Psoas muscle (tissue), 8 donors: ENCODE results near the gene ARHGAP15. TPM values are rescaled to one million over a fixed set of nuclear protein-coding genes. Genes with fewer than 3 reads are reported as not detected.

Source experiments
- ATAC-seq, 4 donors: fragments of 200-7000 bp; cut with Tn5 transposase; one replicate each; pipeline ENCODE4 v1.9.1; 2020; ENCODE audit warnings: moderate library complexity in 3 of 4, mild to moderate bottlenecking in 2 of 4
- DNase-seq, 2 donors: peaks; one replicate each; pipeline ENCODE4 v3.0.0-alpha.2; 2020
- H3K27ac ChIP-seq: fragments of 200-600 bp; one replicate; pipeline ENCODE4 v1.8.0; 2022
- H3K27me3 ChIP-seq, 3 donors: fragments of 200-600 bp in 1 of 3; one replicate each; pipeline versions ENCODE4 v1.6.1 to v1.8.0; 2013 to 2022; ENCODE audit warnings: low read length in 2 of 3, mild to moderate bottlenecking in 2 of 3, moderate library complexity in 1 of 3; ENCODE audit not compliant: insufficient read depth in 3 of 3
- H3K36me3 ChIP-seq, 2 donors: fragments of 200-600 bp in 1 of 2; one replicate each; pipeline versions ENCODE4 v1.6.1 to v1.8.0; 2013 to 2022; ENCODE audit warnings: low read depth in 1 of 2, mild to moderate bottlenecking in 1 of 2, moderate library complexity in 1 of 2; ENCODE audit not compliant: insufficient read depth in 1 of 2
- H3K4me1 ChIP-seq: fragments of 200-600 bp; one replicate; pipeline ENCODE4 v1.8.0; 2022
- H3K4me3 ChIP-seq: fragments of 200-600 bp; one replicate; pipeline ENCODE4 v1.8.0; 2022; ENCODE audit warnings: mild to moderate bottlenecking
- H3K9me3 ChIP-seq: fragments of 200-600 bp; one replicate; pipeline ENCODE4 v1.8.0; 2022
- CTCF ChIP-seq: fragments of 200-600 bp; IDR thresholded peaks from one replicate; pipeline ENCODE4 v1.8.0; 2022; ENCODE audit warnings: antibody characterized with exemption
- WGBS, 3 donors: extraction: QIAGEN DNeasy Blood & Tissue Kit; methylation state at CpG; one replicate each; pipeline versions ENCODE4 v1.1.6 to v1.1.7; 2013; 5-methylcytosine and 5-hydroxymethylcytosine counted together
- intact Hi-C, 2 donors: fragments of 100-400 bp; cut with DNase I; formaldehyde crosslinking; loops; one replicate each; pipeline versions ENCODE4 v1.11.0 to v1.14.2; 2022
- polyA plus RNA-seq, 3 donors: library from polyadenylated mRNA; stranded (reverse); fragments of 200-250 nt; gene quantifications; one replicate each; pipeline ENCODE4 v1.2.3, GENCODE V29; 2013
- total RNA-seq, 4 donors: library from RNA; stranded (reverse); fragmentation: NEBNext Ultra II Directional in 2 of 4; extraction: Animal tissue kit (Norgen Biotek cat#: 25700) in 2 of 4; gene quantifications; one replicate each; pipeline versions ENCODE4 v1.2.1 to v1.2.4, GENCODE V29; 2021 to 2023
- donor health status: healthy with polysubstance abuse.
- donor health status: DM: no; HTN: no; CAD: no; lungs with moderate emphysema.
- donor health status: Bipolar disorder and iron deficiency.
- donor health status: healthy.
- donor health status: DM: yes; HTN: yes; CAD: no.
- donor health status: DM: no; HTN: no; CAD: no.
- donor health status: DM: no; HTN: no; CAD: no.
- donor health status: DM: yes; HTN: yes; CAD: no.

ARHGAP15 gene
- total and polyA plus RNA-seq, 7 donors = 0.49 to 3.1 (median 0.95) TPM

GRCh38 chr2:143526498-143526897, 397.3 kb downstream of the ARHGAP15 start:
- Histone ChIP-seq H3K4me1 (no peaks in the 10 kb centered on the region), H3K9me3 (no peaks in the 10 kb centered on the region), H3K36me3 (no peaks in the 10 kb centered on the region), H3K27ac (no peak overlapping the region), H3K4me3 (no peak overlapping the region), H3K27me3 (no peaks in the 10 kb centered on the region)
- ATAC-seq (no peak), DNase-seq (no peak)
- intact Hi-C loops = no loop called here
- no peak for TF ChIP-seq CTCF

- intact Hi-C loops = no loop called here
- Histone ChIP-seq H3K9me3 (no peaks in the 10 kb centered on the region), H3K27me3 (no peaks in the 10 kb centered on the region), H3K36me3 (no peaks in the 10 kb centered on the region), H3K4me3 (no peak overlapping the region), H3K27ac (no peak overlapping the region), H3K4me1 (no peaks in the 10 kb centered on the region)
- WGBS, 3 donors = 95 to 100% (median 96%) methylated on average over 1 of the region's 1 CpG
- DNase-seq (no peak), ATAC-seq (no peak)
- no peak for TF ChIP-seq CTCF
Measured at GRCh38 chr2:143528021-143528420, 398.8 kb downstream of the ARHGAP15 start.

- no peak for ATAC-seq
Measured at GRCh38 chr2:143529118-143529720, 400.0 kb downstream of the ARHGAP15 start.

DNA sequence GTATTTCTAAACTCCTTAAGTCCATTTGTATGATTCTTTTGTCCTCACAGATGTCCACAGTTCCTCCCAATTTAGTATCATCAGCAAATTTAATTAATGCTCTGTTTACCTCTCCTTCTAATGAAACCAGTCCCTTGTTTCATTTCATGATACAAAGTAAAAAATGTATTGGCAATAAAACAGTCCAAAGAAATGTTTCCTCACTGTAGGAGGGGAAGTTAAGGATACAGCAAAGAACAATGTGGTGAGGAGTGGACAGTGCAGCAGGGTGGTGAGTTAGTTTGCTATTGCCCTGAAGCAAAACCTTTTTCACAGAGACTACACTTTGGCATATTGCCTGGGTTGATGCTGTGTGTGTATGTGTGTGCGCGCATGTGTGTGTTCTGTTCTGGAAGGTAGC, 401.5 kb downstream of the ARHGAP15 start:
- Histone ChIP-seq H3K36me3 (no peaks in the 10 kb centered on the region), H3K4me1 (no peaks in the 10 kb centered on the region), H3K27me3 (no peaks in the 10 kb centered on the region), H3K9me3 (no peaks in the 10 kb centered on the region), H3K4me3 (no peak overlapping the region), H3K27ac (no peak overlapping the region)
- WGBS, 3 donors = 51 to 71% (median 61%) methylated on average over 2 of the region's 2 CpGs
- ATAC-seq (no peak), DNase-seq (no peak)
- TF ChIP-seq CTCF = no peak
- intact Hi-C loops = no loop called here

More at GRCh38 chr2:143529118-143529720, 400.0 kb downstream of the ARHGAP15 start:
- Histone ChIP-seq H3K27ac (no peak overlapping the region), H3K4me3 (no peak overlapping the region), H3K36me3 (no peaks in the 10 kb centered on the region), H3K4me1 (no peaks in the 10 kb centered on the region), H3K9me3 (no peaks in the 10 kb centered on the region), H3K27me3 (no peaks in the 10 kb centered on the region)
- DNase-seq = no peak
- WGBS, 3 donors = 92 to 96% (median 92%) methylated on average over 1 of the region's 1 CpG
- intact Hi-C loops = no loop called here
- TF ChIP-seq CTCF = no peak

DNA sequence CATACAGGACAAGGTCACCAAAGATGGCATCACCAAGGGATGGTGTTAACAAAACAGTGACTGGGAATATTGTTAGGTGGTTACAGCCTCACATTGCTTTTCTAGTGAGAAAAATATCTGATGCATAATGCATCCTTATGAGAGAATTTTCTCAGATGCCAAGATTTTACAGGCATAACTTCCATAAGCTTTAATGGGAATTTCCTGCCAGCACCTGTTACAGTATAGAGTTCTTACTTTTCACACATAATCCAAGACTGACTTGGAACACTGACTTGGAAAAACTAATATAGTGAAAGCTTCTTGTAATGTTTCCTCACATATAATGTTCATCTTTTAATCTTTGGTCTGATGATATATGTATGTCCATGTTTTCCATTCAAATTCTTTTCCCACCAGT, 402.8 kb downstream of the ARHGAP15 start:
- no peak for TF ChIP-seq CTCF
- H3K27ac ChIP-seq = no peak overlapping the region
- ATAC-seq = no peak

More for the DNA sequence above, 402.8 kb downstream of the ARHGAP15 start:
- Histone ChIP-seq H3K4me1 (no peaks in the 10 kb centered on the region), H3K27me3 (no peaks in the 10 kb centered on the region), H3K4me3 (no peak overlapping the region), H3K9me3 (no peaks in the 10 kb centered on the region), H3K36me3 (no peaks in the 10 kb centered on the region)
- intact Hi-C loops = no loop called here
- no peak for DNase-seq
